CD14-positive monocyte (primary cell): ENCODE measurements around the gene GIPR. TPM values are rescaled to one million over a fixed set of nuclear protein-coding genes. Genes with fewer than 3 reads are reported as not detected.
A peak's percentile ranks its signal among the peaks of the same experiment; 100 is the strongest.

Experiments
- DNase-seq, 3 donors: peaks; one replicate each; pipeline ENCODE4 v3.0.0-alpha.2; 2011 to 2022
- H2AFZ ChIP-seq: 2 replicates; pipeline ENCODE4 v1.6.0; 2012; ENCODE audit warnings: mild to moderate bottlenecking, low read depth, low read length, inconsistent platforms; ENCODE audit not compliant: insufficient read depth, poor library complexity, severe bottlenecking
- H3K27ac ChIP-seq, 2 donors: 1 replicate in 1 of 2; 2 replicates in 1 of 2; pipeline ENCODE4 v1.5.1; 2012 to 2013; ENCODE audit warnings: low read length in 2 of 2, control low read depth in 1 of 2, inconsistent platforms in 1 of 2, low read depth in 1 of 2, mild to moderate bottlenecking in 1 of 2
- H3K27me3 ChIP-seq, 2 donors: one replicate each; pipeline versions ENCODE4 v1.6.0 to v1.6.1; 2011 to 2013; ENCODE audit warnings: low read length in 2 of 2; ENCODE audit not compliant: control insufficient read depth in 2 of 2, insufficient read depth in 2 of 2
- H3K36me3 ChIP-seq, 2 donors: replicated peaks in 1 of 2; 1 replicate in 1 of 2; 2 replicates in 1 of 2; pipeline versions ENCODE4 v1.5.1 to v1.6.1; 2012 to 2013; ENCODE audit warnings: low read length in 2 of 2, control low read depth in 1 of 2, inconsistent platforms in 1 of 2, mild to moderate bottlenecking in 1 of 2; ENCODE audit not compliant: insufficient read depth in 2 of 2, control insufficient read depth in 1 of 2
- H3K4me1 ChIP-seq, 2 donors: 1 replicate in 1 of 2; 2 replicates in 1 of 2; pipeline versions ENCODE4 v1.5.1 to v1.6.1; 2012 to 2013; ENCODE audit warnings: low read length in 2 of 2, control low read depth in 1 of 2, inconsistent platforms in 1 of 2, mild to moderate bottlenecking in 1 of 2, moderate library complexity in 1 of 2; ENCODE audit not compliant: insufficient read depth in 2 of 2, control insufficient read depth in 1 of 2
- H3K4me2 ChIP-seq: replicated peaks from 2 replicates; pipeline ENCODE3; 2012; ENCODE audit warnings: low read length, moderate library complexity, mild to moderate bottlenecking; ENCODE audit not compliant: poor library complexity, severe bottlenecking; ENCODE audit errors: extremely low read depth
- H3K4me3 ChIP-seq, 3 experiments: fragments of 200-600 bp in 1 of 3; sonication (generic) in 1 of 3; replicated peaks in 1 of 3; 1 replicate in 2 of 3; 2 replicates in 1 of 3; pipeline ENCODE4 v1.5.1; 2011 to 2013; ENCODE audit warnings: low read length in 3 of 3, mild to moderate bottlenecking in 3 of 3, control low read depth in 2 of 3, low read depth in 2 of 3, inconsistent platforms in 1 of 3, moderate library complexity in 1 of 3
- H3K79me2 ChIP-seq: 2 replicates; pipeline ENCODE4 v1.6.0; 2012; ENCODE audit warnings: mild to moderate bottlenecking, control low read depth, inconsistent platforms, low read length, moderate library complexity; ENCODE audit not compliant: insufficient read depth
- H3K9ac ChIP-seq: 2 replicates; pipeline ENCODE4 v1.6.0; 2017; ENCODE audit warnings: low read length, mild to moderate bottlenecking; ENCODE audit not compliant: insufficient read depth, poor library complexity, severe bottlenecking
- H3K9me3 ChIP-seq, 2 donors: replicated peaks in 1 of 2; 1 replicate in 1 of 2; 2 replicates in 1 of 2; pipeline versions ENCODE4 v1.5.1 to v1.6.1; 2012 to 2013; ENCODE audit warnings: low read length in 2 of 2, control low read depth in 1 of 2; ENCODE audit not compliant: control insufficient read depth in 1 of 2, insufficient read depth in 1 of 2
- H4K20me1 ChIP-seq: 2 replicates; pipeline ENCODE4 v1.6.0; 2012; ENCODE audit warnings: mild to moderate bottlenecking, low read length, control low read depth, moderate library complexity; ENCODE audit not compliant: insufficient read depth
- H3K27ac Mint-ChIP-seq, 7 donors: one replicate each; pipeline ENCODE4 v1.8.0; 2020; ENCODE audit warnings: mild to moderate bottlenecking in 7 of 7, mixed read lengths in 7 of 7, moderate library complexity in 6 of 7, inconsistent platforms in 2 of 7
- H3K27me3 Mint-ChIP-seq, 3 donors: one replicate each; pipeline ENCODE4 v1.8.0; 2021 to 2022; ENCODE audit warnings: low read depth in 3 of 3, mild to moderate bottlenecking in 3 of 3, mixed read lengths in 3 of 3, moderate library complexity in 3 of 3, inconsistent platforms in 1 of 3
- H3K36me3 Mint-ChIP-seq, 2 donors: one replicate each; pipeline ENCODE4 v1.8.0; 2020; ENCODE audit warnings: mixed read lengths in 2 of 2, inconsistent platforms in 1 of 2, mild to moderate bottlenecking in 1 of 2
- H3K4me1 Mint-ChIP-seq: one replicate; pipeline ENCODE4 v1.8.0; 2020; ENCODE audit warnings: mild to moderate bottlenecking, mixed read lengths
- H3K4me3 Mint-ChIP-seq, 2 donors: one replicate each; pipeline ENCODE4 v1.8.0; 2020; ENCODE audit warnings: mild to moderate bottlenecking in 2 of 2, mixed read lengths in 2 of 2, moderate library complexity in 1 of 2
- H3K9me3 Mint-ChIP-seq, 7 donors: one replicate each; pipeline ENCODE4 v1.8.0; 2020 to 2022; ENCODE audit warnings: mixed read lengths in 7 of 7, mild to moderate bottlenecking in 6 of 7, moderate library complexity in 6 of 7, inconsistent platforms in 2 of 7
- WGBS: methylation state at CpG from one replicate; pipeline ENCODE4 v1.1.5; 2013; ENCODE audit warnings: missing lambda C conversion rate; ENCODE audit not compliant: insufficient coverage; 5-methylcytosine and 5-hydroxymethylcytosine counted together
- intact Hi-C, 2 donors: fragments of 100-400 bp; cut with micrococcal nuclease; formaldehyde crosslinking; loops; one replicate each; pipeline versions ENCODE4 v1.15.0 to v1.15.1; 2023
- polyA plus RNA-seq, 3 donors: library from polyadenylated mRNA; depleted of rRNA in 1 of 3; unstranded in 2 of 3; stranded (reverse) in 1 of 3; fragments of 300-500 nt in 2 of 3; fragments of >200 nt in 1 of 3; fragmentation: Illumina TruSeq in 2 of 3; gene quantifications; 1 replicate in 2 of 3; 2 replicates in 1 of 3; pipeline ENCODE4 v1.2.3, GENCODE V29; 2012 to 2021
- TF ChIP-seq, protein P1 (sequence below): fragments of 200-600 bp; IDR thresholded peaks from one replicate; pipeline ENCODE4 v1.8.0; 2022; ENCODE audit warnings: antibody characterized with exemption, mild to moderate bottlenecking

GIPR gene
- polyA plus RNA-seq, 3 donors: not detected

DNA sequence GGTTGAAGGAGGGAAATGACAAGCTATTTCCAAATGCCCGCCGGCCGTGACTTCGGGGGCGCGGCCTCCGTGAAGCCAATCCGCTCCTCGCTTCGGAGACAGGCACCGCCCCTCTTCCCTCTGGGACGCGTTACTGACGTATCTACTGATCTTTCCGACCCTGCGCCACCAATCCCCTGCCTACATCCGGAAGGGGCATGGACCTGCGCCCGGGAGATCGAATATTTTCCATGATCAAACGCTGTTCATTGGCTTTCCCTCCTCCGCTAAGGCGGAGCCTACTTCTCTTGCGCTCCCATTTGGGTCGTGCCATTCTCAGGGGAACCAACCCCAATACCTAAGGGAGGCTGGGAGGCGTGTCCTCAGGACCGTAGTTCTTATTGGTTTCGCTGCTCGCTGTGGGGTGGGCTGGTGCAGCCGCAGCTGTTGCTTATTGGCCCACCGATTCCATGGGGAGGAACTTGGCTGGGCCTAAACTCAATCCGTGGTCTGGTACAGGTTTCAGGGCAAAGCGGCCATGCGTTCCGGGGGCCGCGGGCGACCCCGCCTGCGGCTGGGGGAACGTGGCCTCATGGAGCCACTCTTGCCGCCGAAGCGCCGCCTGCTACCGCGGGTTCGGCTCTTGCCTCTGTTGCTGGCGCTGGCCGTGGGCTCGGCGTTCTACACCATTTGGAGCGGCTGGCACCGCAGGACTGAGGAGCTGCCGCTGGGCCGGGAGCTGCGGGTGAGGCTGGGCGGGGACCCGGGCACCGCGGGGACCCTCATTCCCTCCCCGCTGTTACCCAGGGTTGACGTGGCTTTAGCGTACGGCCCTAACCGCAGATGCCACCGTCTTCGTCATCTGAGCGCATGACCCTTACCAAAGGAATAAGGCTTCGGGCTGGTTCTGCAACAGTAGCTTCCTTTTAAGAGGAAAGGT is 24.4 kb downstream of the GIPR start, which contains the start of gene QPCTL:
Gene QPCTL, plus strand, starts transcription at position 480 of the 919 bp plus-strand sequence. Its CDS starts 38 bp downstream, at position 518.
- WGBS: 0% methylated on average over 59 of the region's 70 CpGs
- peak within 1 kb of the TSS; percentile 97 to 100 (median 100) for H3K27ac Mint-ChIP-seq
- peaks cover 19% of the 10 kb centered on the region for H3K79me2 ChIP-seq
- peak within 1 kb of the TSS; percentile 79 for H2AFZ ChIP-seq
- peaks cover 0 to 6% (median 0%) of the 10 kb centered on the region in 3 donors for H3K27me3 Mint-ChIP-seq
- H3K36me3 ChIP-seq: peaks cover 21 to 30% of the 10 kb centered on the region in 2 donors
- intact Hi-C loops: loop anchor here in 1 of 2 donors (1.0 to 2.0 kb wide), 3 partner anchors 25 to 50 kb away; partner anchors contain the start of gene FBXO46
- peak within 1 kb of the TSS; percentile 87 to 97 for H3K27ac ChIP-seq
- H3K9me3 ChIP-seq: no peaks in the 10 kb centered on the region
- H3K4me3 Mint-ChIP-seq: peak within 1 kb of the TSS; percentile 93 to 98
- H3K4me1 Mint-ChIP-seq: peaks cover 23% of the 10 kb centered on the region
- peaks cover 18 to 23% of the 10 kb centered on the region in 2 donors for H3K4me1 ChIP-seq
- no peaks in the 10 kb centered on the region for H3K27me3 ChIP-seq
- H3K36me3 Mint-ChIP-seq: peaks cover 34 to 46% of the 10 kb centered on the region in 2 donors
- no peaks in the 10 kb centered on the region for H4K20me1 ChIP-seq
- TF ChIP-seq, protein P1, sequence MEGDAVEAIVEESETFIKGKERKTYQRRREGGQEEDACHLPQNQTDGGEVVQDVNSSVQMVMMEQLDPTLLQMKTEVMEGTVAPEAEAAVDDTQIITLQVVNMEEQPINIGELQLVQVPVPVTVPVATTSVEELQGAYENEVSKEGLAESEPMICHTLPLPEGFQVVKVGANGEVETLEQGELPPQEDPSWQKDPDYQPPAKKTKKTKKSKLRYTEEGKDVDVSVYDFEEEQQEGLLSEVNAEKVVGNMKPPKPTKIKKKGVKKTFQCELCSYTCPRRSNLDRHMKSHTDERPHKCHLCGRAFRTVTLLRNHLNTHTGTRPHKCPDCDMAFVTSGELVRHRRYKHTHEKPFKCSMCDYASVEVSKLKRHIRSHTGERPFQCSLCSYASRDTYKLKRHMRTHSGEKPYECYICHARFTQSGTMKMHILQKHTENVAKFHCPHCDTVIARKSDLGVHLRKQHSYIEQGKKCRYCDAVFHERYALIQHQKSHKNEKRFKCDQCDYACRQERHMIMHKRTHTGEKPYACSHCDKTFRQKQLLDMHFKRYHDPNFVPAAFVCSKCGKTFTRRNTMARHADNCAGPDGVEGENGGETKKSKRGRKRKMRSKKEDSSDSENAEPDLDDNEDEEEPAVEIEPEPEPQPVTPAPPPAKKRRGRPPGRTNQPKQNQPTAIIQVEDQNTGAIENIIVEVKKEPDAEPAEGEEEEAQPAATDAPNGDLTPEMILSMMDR: no peak
- peak within 1 kb of the TSS; percentile 95 for H3K4me2 ChIP-seq
- H3K9me3 Mint-ChIP-seq: peaks cover 0 to 3% (median 0%) of the 10 kb centered on the region in 7 donors
- peak within 1 kb of the TSS; percentile 98 for H3K9ac ChIP-seq
- H3K4me3 ChIP-seq: peak within 1 kb of the TSS; percentile 52 to 90 (median 79)
- DNase-seq: peak; percentile 99

DNA sequence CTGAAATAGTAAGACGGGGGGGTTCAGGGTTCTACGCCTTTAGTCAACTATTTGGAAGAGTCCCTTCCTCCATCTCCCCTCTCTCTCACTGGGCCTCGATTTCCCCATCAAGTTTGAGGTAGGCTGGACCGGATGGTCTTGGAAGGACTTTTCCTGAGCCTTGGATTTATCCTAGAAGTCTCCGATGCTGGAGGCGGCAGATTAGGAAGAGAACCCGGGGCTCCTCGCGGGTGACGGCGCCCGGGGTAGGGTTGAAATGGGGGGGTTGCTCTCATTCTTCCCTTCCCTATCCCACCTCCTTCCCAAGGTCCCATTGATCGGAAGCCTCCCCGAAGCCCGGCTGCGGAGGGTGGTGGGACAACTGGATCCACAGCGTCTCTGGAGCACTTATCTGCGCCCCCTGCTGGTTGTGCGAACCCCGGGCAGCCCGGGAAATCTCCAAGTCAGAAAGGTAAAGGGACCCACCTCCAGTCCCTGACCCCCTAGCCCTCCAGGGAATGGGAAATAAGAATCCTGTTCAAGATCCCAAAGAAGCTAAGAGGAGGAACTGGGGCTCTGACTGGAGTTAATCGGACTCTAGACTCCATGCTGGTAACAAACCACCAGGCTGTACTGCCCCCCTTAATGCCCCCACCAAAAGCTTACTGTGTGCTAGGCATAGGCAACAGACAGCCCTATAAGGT is 25.2 kb downstream of the GIPR start:
- Histone ChIP-seq H3K9ac (peak overlapping the region; percentile 98), H3K4me3 (peak overlapping the region; percentile 52 to 90 (median 79)), H3K36me3 (peaks cover 15 to 23% of the 10 kb centered on the region in 2 donors), H3K9me3 (no peaks in the 10 kb centered on the region), H3K27ac (peak overlapping the region; percentile 87 to 97), H3K4me1 (peaks cover 18 to 23% of the 10 kb centered on the region in 2 donors), H3K4me2 (peak overlapping the region; percentile 95), H3K27me3 (no peaks in the 10 kb centered on the region), H2AFZ (peak overlapping the region; percentile 79), H3K79me2 (peaks cover 19% of the 10 kb centered on the region), H4K20me1 (no peaks in the 10 kb centered on the region)
- H3K4me3 Mint-ChIP-seq: peak overlapping the region; percentile 93 to 98
- 1% methylated on average over 8 of the region's 22 CpGs for WGBS
- H3K27me3 Mint-ChIP-seq: peaks cover 0 to 6% (median 0%) of the 10 kb centered on the region in 3 donors
- H3K4me1 Mint-ChIP-seq: peaks cover 23% of the 10 kb centered on the region
- peak overlapping the region; percentile 97 to 100 (median 100) for H3K27ac Mint-ChIP-seq
- H3K9me3 Mint-ChIP-seq: peaks cover 0 to 3% (median 0%) of the 10 kb centered on the region in 7 donors
- peak; percentile 54 to 76 (median 67) for DNase-seq
- intact Hi-C loops: loop anchor here in 1 of 2 donors (1.0 to 2.0 kb wide), 3 partner anchors 24 to 50 kb away; partner anchors contain the start of gene FBXO46
- TF ChIP-seq, protein P1: peak; percentile 93
- H3K36me3 Mint-ChIP-seq: peaks cover 30 to 42% of the 10 kb centered on the region in 2 donors
